HEK293 (cell line): Measurements from ENCODE around the gene QPCTL.

ENCODE experiments used
- RBAK ChIP-seq: fragments of 450-650 bp; formaldehyde crosslinking; IDR thresholded peaks from 2 replicates; pipeline ENCODE4 v1.5.1; 2016; ENCODE audit warnings: missing biosample characterization, missing genetic modification characterization
- ZNF473 ChIP-seq: fragments of 450-650 bp; formaldehyde crosslinking; IDR thresholded peaks from 2 replicates; pipeline ENCODE4 v1.5.1; 2017; ENCODE audit warnings: missing biosample characterization, missing genetic modification characterization
- ZNF837 ChIP-seq: fragments of 450-650 bp; formaldehyde crosslinking; IDR thresholded peaks from 2 replicates; pipeline ENCODE4 v1.5.1; 2016; ENCODE audit warnings: missing biosample characterization, missing genetic modification characterization
- TF ChIP-seq, protein P1 (sequence below): fragments of 450-650 bp; formaldehyde crosslinking; IDR thresholded peaks from 2 replicates; pipeline ENCODE4 v1.5.1; 2016; ENCODE audit warnings: missing biosample characterization, missing genetic modification characterization
- TF ChIP-seq, protein P2 (sequence below): fragments of 450-650 bp; formaldehyde crosslinking; IDR thresholded peaks from 2 replicates; pipeline ENCODE4 v1.5.1; 2016; ENCODE audit warnings: missing biosample characterization, missing genetic modification characterization, low read depth

DNA sequence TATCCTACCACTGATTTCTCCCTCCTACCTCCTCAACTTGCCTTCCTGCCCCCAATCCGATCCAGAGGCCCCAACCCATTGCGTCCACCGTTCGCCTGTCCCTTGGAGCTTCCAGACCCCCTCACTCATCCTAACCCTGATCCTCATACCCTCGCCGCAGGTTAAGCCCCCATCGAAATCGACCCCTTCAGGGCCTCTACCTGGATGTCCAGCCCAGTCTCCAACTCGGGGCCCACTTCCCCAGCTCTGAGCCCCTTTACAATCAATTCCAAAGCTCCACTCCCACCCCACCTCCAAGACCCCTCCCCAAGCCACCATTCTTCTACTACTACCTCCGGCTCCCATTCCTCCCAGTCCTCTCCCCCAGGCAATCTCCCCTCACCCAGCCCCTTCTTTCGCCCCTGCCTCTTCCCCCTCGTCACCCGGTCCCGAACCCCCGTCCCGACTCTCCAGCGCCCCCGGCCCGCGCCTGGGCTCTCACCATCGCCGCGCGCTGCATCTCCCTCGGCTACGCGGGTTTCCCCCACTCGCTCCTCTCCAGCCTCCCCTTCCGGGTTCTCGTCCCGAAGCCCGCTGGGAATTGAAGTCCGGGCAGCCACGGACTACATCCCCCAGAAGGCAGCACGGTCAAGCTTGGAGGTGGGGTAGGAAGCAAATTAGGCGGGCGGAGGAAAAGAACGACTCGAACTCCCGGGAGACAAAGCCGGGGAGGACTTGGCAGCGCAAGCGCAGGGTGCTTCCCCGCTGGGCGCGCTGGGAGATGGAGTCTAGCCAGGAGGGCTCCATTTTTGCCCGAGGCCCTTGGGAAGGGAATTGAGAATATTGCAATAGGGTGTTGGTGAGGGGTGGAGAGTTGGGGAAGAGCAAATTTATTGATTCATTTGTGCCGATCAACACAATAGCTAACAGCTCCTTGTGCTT is 38.2 kb downstream of the QPCTL start, which contains the start of gene FBXO46:
- TF ChIP-seq RBAK, result no peak
- TF ChIP-seq, protein P1, sequence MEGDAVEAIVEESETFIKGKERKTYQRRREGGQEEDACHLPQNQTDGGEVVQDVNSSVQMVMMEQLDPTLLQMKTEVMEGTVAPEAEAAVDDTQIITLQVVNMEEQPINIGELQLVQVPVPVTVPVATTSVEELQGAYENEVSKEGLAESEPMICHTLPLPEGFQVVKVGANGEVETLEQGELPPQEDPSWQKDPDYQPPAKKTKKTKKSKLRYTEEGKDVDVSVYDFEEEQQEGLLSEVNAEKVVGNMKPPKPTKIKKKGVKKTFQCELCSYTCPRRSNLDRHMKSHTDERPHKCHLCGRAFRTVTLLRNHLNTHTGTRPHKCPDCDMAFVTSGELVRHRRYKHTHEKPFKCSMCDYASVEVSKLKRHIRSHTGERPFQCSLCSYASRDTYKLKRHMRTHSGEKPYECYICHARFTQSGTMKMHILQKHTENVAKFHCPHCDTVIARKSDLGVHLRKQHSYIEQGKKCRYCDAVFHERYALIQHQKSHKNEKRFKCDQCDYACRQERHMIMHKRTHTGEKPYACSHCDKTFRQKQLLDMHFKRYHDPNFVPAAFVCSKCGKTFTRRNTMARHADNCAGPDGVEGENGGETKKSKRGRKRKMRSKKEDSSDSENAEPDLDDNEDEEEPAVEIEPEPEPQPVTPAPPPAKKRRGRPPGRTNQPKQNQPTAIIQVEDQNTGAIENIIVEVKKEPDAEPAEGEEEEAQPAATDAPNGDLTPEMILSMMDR, result peak; percentile 94
- TF ChIP-seq ZNF473 (tag by site-specific recombination), result no peak
- TF ChIP-seq, protein P2, sequence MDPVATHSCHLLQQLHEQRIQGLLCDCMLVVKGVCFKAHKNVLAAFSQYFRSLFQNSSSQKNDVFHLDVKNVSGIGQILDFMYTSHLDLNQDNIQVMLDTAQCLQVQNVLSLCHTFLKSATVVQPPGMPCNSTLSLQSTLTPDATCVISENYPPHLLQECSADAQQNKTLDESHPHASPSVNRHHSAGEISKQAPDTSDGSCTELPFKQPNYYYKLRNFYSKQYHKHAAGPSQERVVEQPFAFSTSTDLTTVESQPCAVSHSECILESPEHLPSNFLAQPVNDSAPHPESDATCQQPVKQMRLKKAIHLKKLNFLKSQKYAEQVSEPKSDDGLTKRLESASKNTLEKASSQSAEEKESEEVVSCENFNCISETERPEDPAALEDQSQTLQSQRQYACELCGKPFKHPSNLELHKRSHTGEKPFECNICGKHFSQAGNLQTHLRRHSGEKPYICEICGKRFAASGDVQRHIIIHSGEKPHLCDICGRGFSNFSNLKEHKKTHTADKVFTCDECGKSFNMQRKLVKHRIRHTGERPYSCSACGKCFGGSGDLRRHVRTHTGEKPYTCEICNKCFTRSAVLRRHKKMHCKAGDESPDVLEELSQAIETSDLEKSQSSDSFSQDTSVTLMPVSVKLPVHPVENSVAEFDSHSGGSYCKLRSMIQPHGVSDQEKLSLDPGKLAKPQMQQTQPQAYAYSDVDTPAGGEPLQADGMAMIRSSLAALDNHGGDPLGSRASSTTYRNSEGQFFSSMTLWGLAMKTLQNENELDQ (tag by site-specific recombination), result no peak
- TF ChIP-seq ZNF837 (tag by site-specific recombination), result no peak
